Nephron progenitor cell (in vitro differentiated cells): ENCODE measurements around the gene TPPP2.

Source experiments
- DNase-seq: peaks from one replicate; pipeline ENCODE4 v3.0.0; 2021
- H3K27ac Mint-ChIP-seq: 2 replicates; pipeline ENCODE4 v1.8.0; 2021; ENCODE audit warnings: mild to moderate bottlenecking, moderate library complexity, mixed read lengths
- H3K27me3 Mint-ChIP-seq: 2 replicates; pipeline ENCODE4 v1.8.0; 2021; ENCODE audit warnings: mild to moderate bottlenecking, low read depth, mixed read lengths; ENCODE audit not compliant: poor library complexity
- H3K36me3 Mint-ChIP-seq: 2 replicates; pipeline ENCODE4 v1.8.0; 2021; ENCODE audit warnings: low read depth, mixed read lengths
- H3K4me1 Mint-ChIP-seq: 2 replicates; pipeline ENCODE4 v1.8.0; 2021; ENCODE audit warnings: mixed read lengths
- H3K4me3 Mint-ChIP-seq: 2 replicates; pipeline ENCODE4 v1.8.0; 2021; ENCODE audit warnings: mild to moderate bottlenecking, moderate library complexity, mixed read lengths
- H3K9me3 Mint-ChIP-seq: 2 replicates; pipeline ENCODE4 v1.8.0; 2021; ENCODE audit warnings: mild to moderate bottlenecking, moderate library complexity, mixed read lengths
- CTCF ChIP-seq: fragments of 200-600 bp; sonication (generic); IDR thresholded peaks from 2 replicates; pipeline ENCODE4 v1.5.0; 2021; ENCODE audit warnings: antibody characterized with exemption

Gene TPPP2

GRCh38 chr14:21061347-21061668 is 31.3 kb downstream of the TPPP2 start:
- no peaks in the 10 kb centered on the region for H3K9me3 Mint-ChIP-seq
- H3K4me1 Mint-ChIP-seq = peaks cover 61% of the 10 kb centered on the region
- TF ChIP-seq CTCF = no peak
- no peak overlapping the region for H3K4me3 Mint-ChIP-seq
- H3K27me3 Mint-ChIP-seq = peaks cover 14% of the 10 kb centered on the region
- no peaks in the 10 kb centered on the region for H3K36me3 Mint-ChIP-seq
- peak overlapping the region; percentile 83 for H3K27ac Mint-ChIP-seq
- no peak for DNase-seq

DNA sequence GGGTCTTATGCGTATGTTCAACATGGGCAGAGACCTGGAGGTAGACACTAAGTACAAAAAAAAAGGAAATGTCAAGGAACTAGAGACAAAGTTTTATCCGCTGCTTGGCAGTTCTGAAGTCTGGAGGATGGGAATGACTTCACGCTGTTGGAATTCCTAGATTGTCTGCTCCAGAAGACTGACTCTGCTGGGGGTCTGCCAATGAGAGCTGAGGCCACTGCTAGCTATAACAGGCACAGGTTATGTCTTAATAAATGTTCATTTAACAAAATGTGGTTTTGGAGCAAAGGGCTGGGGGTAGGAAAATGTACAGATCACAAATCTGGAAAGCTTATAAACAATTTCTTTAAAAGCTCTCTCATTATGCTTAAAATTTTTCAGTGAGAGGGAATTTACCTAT is 33.5 kb downstream of the TPPP2 start:
- peaks cover 67% of the 10 kb centered on the region for H3K4me1 Mint-ChIP-seq
- H3K4me3 Mint-ChIP-seq = no peak overlapping the region
- no peaks in the 10 kb centered on the region for H3K9me3 Mint-ChIP-seq
- H3K27me3 Mint-ChIP-seq = peaks cover 11% of the 10 kb centered on the region
- H3K36me3 Mint-ChIP-seq = no peaks in the 10 kb centered on the region
- DNase-seq = no peak
- peak overlapping the region; percentile 15 for H3K27ac Mint-ChIP-seq
- no peak for TF ChIP-seq CTCF

- Mint-ChIP-seq H3K27ac (no peak overlapping the region), H3K9me3 (no peaks in the 10 kb centered on the region), H3K4me1 (peaks cover 61% of the 10 kb centered on the region), H3K4me3 (no peak overlapping the region), H3K36me3 (no peaks in the 10 kb centered on the region), H3K27me3 (peaks cover 3% of the 10 kb centered on the region)
- DNase-seq = no peak
- TF ChIP-seq CTCF = no peak
Measured at GRCh38 chr14:21066882-21067502, 37.0 kb downstream of the TPPP2 start.

GRCh38 chr14:21068521-21069387 is 38.7 kb downstream of the TPPP2 start:
- peaks cover 3% of the 10 kb centered on the region for H3K27me3 Mint-ChIP-seq
- peak; percentile 45 for TF ChIP-seq CTCF
- H3K27ac Mint-ChIP-seq = peak overlapping the region; percentile 94
- no peaks in the 10 kb centered on the region for H3K9me3 Mint-ChIP-seq
- peaks cover 7% of the 10 kb centered on the region for H3K36me3 Mint-ChIP-seq
- H3K4me3 Mint-ChIP-seq = peak overlapping the region; percentile 88
- DNase-seq = peak; percentile 57
- H3K4me1 Mint-ChIP-seq = peaks cover 61% of the 10 kb centered on the region

GRCh38 chr14:21069388-21070082 is 39.5 kb downstream of the TPPP2 start:
- H3K27ac Mint-ChIP-seq = peak overlapping the region; percentile 94
- peaks cover 3% of the 10 kb centered on the region for H3K27me3 Mint-ChIP-seq
- no peaks in the 10 kb centered on the region for H3K9me3 Mint-ChIP-seq
- peaks cover 9% of the 10 kb centered on the region for H3K36me3 Mint-ChIP-seq
- TF ChIP-seq CTCF = no peak
- H3K4me3 Mint-ChIP-seq = peak overlapping the region; percentile 88
- peak; percentile 52 for DNase-seq
- H3K4me1 Mint-ChIP-seq = peaks cover 62% of the 10 kb centered on the region
